Measurements from ENCODE around the gene FSTL5. TPM values are rescaled to one million over a fixed set of nuclear protein-coding genes. Genes with fewer than 3 reads are reported as not detected.

Gene FSTL5
- total RNA-seq, 1 experiment from 2014 or later: not detected

GRCh38 chr4:162151386-162151785 is 12.4 kb downstream of the FSTL5 start:
- no TSS peak for BruUV-seq (replicated peaks)
- H3K4me1 ChIP-seq (ENCODE audit: control insufficient read depth in 1 of 2, insufficient read depth in 2 of 2, low read length in 2 of 2): no peaks in the 10 kb centered on the region
- H3K36me3 ChIP-seq (ENCODE audit: control insufficient read depth in 1 of 2, insufficient read depth in 2 of 2, low read length in 2 of 2): no peaks in the 10 kb centered on the region
- H2AFZ ChIP-seq (ENCODE audit: low read depth, low read length, poor library complexity, severe bottlenecking): peak overlapping the region; percentile 58
- H3K9me3 ChIP-seq (ENCODE audit: control insufficient read depth in 1 of 2, insufficient read depth in 1 of 2, low read depth in 1 of 2, low read length in 2 of 2): no peaks in the 10 kb centered on the region
- H3K9ac ChIP-seq (ENCODE audit: low read length): no peak overlapping the region
- DNase-seq (ENCODE audit: low read depth, low spot score) (no peak), ATAC-seq (no peak)
- no peak overlapping the region for H3K4me3 ChIP-seq (replicated peaks in 1 of 2; ENCODE audit: low read depth in 1 of 2, low read length in 2 of 2)
- no peaks in the 10 kb centered on the region for H3K27me3 ChIP-seq (ENCODE audit: insufficient read depth, low read length)
- H3K4me2 ChIP-seq (ENCODE audit: low read length): no peak overlapping the region
- POLR2A ChIA-PET: no interaction called here
- CTCF ChIA-PET: no interaction called here
- RAD21 ChIA-PET (ENCODE audit: low non-redundant PET in 1 of 2, low total read pairs in 2 of 2, uncharacterized antibody in 2 of 2, unreplicated experiment in 2 of 2): interaction anchor here in 1 of 2 experiments (0.6 kb wide), 1 partner anchor 311 kb away, joined by 3 read pairs; no protein-coding TSS in a partner anchor
- no peaks in the 10 kb centered on the region for H4K20me1 ChIP-seq (ENCODE audit: insufficient read depth)
- no peak overlapping the region for H3K27ac ChIP-seq (ENCODE audit: low read depth, low read length)
- intact Hi-C loops (cut with micrococcal nuclease): no loop called here
- peaks cover 5% of the 10 kb centered on the region; the same call in 1 of the 2 replicates for H3K9me2 ChIP-seq (ENCODE audit: insufficient read depth)
- no peaks in the 10 kb centered on the region for H3K79me2 ChIP-seq (ENCODE audit: insufficient read depth, low read length)
- no peak for TF ChIP-seq SRF (IDR thresholded peaks at IDR 0.05; ENCODE audit: low read depth)
- TF ChIP-seq POLR2A (IDR thresholded peaks at IDR 0.05; ENCODE audit: borderline replicate concordance, extremely low read depth, insufficient read depth, insufficient read length): no peak
- no peak for TF ChIP-seq CBX3 (IDR thresholded peaks at IDR 0.05; ENCODE audit: low read depth)
- no peak for TF ChIP-seq EZH2 (IDR thresholded peaks at IDR 0.05)

DNA sequence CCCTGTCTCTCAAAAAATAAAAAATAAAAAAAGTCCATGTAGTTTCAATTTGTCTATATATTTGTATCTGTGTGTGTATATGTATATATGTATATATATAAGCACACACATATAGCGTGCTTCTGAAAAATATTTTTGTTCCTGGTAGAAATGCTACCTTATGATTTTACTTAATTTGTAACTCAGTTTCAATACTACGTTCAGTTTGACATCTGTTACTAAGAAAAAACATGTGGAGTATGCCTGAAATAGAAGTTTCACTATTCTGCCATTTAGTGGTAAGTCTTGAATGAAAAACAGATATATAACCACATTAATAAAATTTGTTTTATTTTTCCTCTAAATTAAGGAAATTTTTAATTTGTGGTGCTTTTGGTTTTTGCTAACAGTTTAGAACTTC is 14.2 kb downstream of the FSTL5 start:
- ChIA-PET RAD21 (ENCODE audit: low non-redundant PET in 1 of 2, low total read pairs in 2 of 2, uncharacterized antibody in 2 of 2, unreplicated experiment in 2 of 2) (no interaction called here), POLR2A (no interaction called here), CTCF (no interaction called here)
- Histone ChIP-seq H3K27ac (ENCODE audit: low read depth, low read length) (no peak overlapping the region), H3K4me2 (ENCODE audit: low read length) (no peak overlapping the region), H3K27me3 (ENCODE audit: insufficient read depth, low read length) (no peaks in the 10 kb centered on the region), H4K20me1 (ENCODE audit: insufficient read depth) (no peaks in the 10 kb centered on the region), H2AFZ (ENCODE audit: low read depth, low read length, poor library complexity, severe bottlenecking) (peak overlapping the region; percentile 80), H3K36me3 (ENCODE audit: control insufficient read depth in 1 of 2, insufficient read depth in 2 of 2, low read length in 2 of 2) (no peaks in the 10 kb centered on the region), H3K79me2 (ENCODE audit: insufficient read depth, low read length) (no peaks in the 10 kb centered on the region), H3K9me2 (ENCODE audit: insufficient read depth) (peaks cover 5% of the 10 kb centered on the region; the same call in 1 of the 2 replicates), H3K9ac (ENCODE audit: low read length) (no peak overlapping the region), H3K4me3 (replicated peaks in 1 of 2; ENCODE audit: low read depth in 1 of 2, low read length in 2 of 2) (no peak overlapping the region), H3K9me3 (ENCODE audit: control insufficient read depth in 1 of 2, insufficient read depth in 1 of 2, low read depth in 1 of 2, low read length in 2 of 2) (no peaks in the 10 kb centered on the region), H3K4me1 (ENCODE audit: control insufficient read depth in 1 of 2, insufficient read depth in 2 of 2, low read length in 2 of 2) (no peaks in the 10 kb centered on the region)
- BruUV-seq (replicated peaks): no TSS peak
- no peak for DNase-seq (ENCODE audit: low read depth, low spot score)
- TF ChIP-seq YY1 (IDR thresholded peaks at IDR 0.05; ENCODE audit: extremely low read depth, insufficient replicate concordance, low read depth, low read length): no peak
- no peak for TF ChIP-seq ELF1 (IDR thresholded peaks at IDR 0.05; ENCODE audit: borderline replicate concordance, low read depth)
- no peak for TF ChIP-seq SRF (IDR thresholded peaks at IDR 0.05; ENCODE audit: low read depth)
- TF ChIP-seq EZH2phosphoT487 (IDR thresholded peaks at IDR 0.05; ENCODE audit: borderline replicate concordance): no peak
- TF ChIP-seq, protein P1, sequence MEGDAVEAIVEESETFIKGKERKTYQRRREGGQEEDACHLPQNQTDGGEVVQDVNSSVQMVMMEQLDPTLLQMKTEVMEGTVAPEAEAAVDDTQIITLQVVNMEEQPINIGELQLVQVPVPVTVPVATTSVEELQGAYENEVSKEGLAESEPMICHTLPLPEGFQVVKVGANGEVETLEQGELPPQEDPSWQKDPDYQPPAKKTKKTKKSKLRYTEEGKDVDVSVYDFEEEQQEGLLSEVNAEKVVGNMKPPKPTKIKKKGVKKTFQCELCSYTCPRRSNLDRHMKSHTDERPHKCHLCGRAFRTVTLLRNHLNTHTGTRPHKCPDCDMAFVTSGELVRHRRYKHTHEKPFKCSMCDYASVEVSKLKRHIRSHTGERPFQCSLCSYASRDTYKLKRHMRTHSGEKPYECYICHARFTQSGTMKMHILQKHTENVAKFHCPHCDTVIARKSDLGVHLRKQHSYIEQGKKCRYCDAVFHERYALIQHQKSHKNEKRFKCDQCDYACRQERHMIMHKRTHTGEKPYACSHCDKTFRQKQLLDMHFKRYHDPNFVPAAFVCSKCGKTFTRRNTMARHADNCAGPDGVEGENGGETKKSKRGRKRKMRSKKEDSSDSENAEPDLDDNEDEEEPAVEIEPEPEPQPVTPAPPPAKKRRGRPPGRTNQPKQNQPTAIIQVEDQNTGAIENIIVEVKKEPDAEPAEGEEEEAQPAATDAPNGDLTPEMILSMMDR (IDR thresholded peaks at IDR 0.05 in 2 of 3, conservative IDR thresholded peaks at IDR 0.05 in 1 of 3; ENCODE audit: borderline replicate concordance in 1 of 3, insufficient read depth in 1 of 3, low read depth in 2 of 3, low read length in 2 of 3): no peak
- no peak for TF ChIP-seq TCF7L2 (IDR thresholded peaks at IDR 0.05; ENCODE audit: borderline replicate concordance, extremely low read depth, insufficient read depth, insufficient read length)
- TF ChIP-seq, protein P2, sequence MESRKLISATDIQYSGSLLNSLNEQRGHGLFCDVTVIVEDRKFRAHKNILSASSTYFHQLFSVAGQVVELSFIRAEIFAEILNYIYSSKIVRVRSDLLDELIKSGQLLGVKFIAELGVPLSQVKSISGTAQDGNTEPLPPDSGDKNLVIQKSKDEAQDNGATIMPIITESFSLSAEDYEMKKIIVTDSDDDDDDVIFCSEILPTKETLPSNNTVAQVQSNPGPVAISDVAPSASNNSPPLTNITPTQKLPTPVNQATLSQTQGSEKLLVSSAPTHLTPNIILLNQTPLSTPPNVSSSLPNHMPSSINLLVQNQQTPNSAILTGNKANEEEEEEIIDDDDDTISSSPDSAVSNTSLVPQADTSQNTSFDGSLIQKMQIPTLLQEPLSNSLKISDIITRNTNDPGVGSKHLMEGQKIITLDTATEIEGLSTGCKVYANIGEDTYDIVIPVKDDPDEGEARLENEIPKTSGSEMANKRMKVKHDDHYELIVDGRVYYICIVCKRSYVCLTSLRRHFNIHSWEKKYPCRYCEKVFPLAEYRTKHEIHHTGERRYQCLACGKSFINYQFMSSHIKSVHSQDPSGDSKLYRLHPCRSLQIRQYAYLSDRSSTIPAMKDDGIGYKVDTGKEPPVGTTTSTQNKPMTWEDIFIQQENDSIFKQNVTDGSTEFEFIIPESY (IDR thresholded peaks at IDR 0.05; ENCODE audit: extremely low read depth, insufficient replicate concordance, low read length): no peak
- TF ChIP-seq SP1 (IDR thresholded peaks at IDR 0.05; ENCODE audit: low read depth): no peak
- no peak for TF ChIP-seq EZH2 (IDR thresholded peaks at IDR 0.05)
- no peak for TF ChIP-seq EGR1 (IDR thresholded peaks at IDR 0.05; ENCODE audit: low read depth)
- no peak for TF ChIP-seq RAD21 (IDR thresholded peaks at IDR 0.05; ENCODE audit: low read depth)
- no peak for TF ChIP-seq ZFX (IDR thresholded peaks at IDR 0.05)
- TF ChIP-seq CEBPB (IDR thresholded peaks at IDR 0.05; ENCODE audit: low read depth): no peak
- TF ChIP-seq ZNF274 (IDR thresholded peaks at IDR 0.05; ENCODE audit: low read depth, low read length): no peak
- intact Hi-C loops (cut with micrococcal nuclease): no loop called here
- ATAC-seq: no peak
